ENCODE data around the gene LDLRAD3. TPM values are rescaled to one million over a fixed set of nuclear protein-coding genes. Genes with fewer than 3 reads are reported as not detected.

Gene LDLRAD3
- total and polyA plus RNA-seq, 10 donors: 1.5 to 9.6 (median 8.1) TPM

GRCh38 chr11:35937700-35938099, 6.2 kb upstream of the LDLRAD3 start:
- H3K27ac ChIP-seq: no peak overlapping the region
- intact Hi-C loops (cut with DNase I; ENCODE audit: low total_unique reads): no loop called here
- WGBS, 5 donors: 69 to 90% (median 76%) methylated on average over 6 of the region's 6 CpGs
- peaks cover 0 to 33% (median 0%) of the 10 kb centered on the region in 7 donors for H3K27me3 ChIP-seq (replicated peaks in 1 of 7)
- H3K9me3 ChIP-seq: no peaks in the 10 kb centered on the region
- no peak overlapping the region for H3K4me3 ChIP-seq
- DNase-seq: no peak
- H3K36me3 ChIP-seq: no peaks in the 10 kb centered on the region
- no peaks in the 10 kb centered on the region for H3K4me1 ChIP-seq
- TF ChIP-seq CTCF (IDR thresholded peaks at IDR 0.05 in 8 of 11, conservative IDR thresholded peaks at IDR 0.05 in 3 of 11): no peak

GRCh38 chr11:35938231-35938630, 5.6 kb upstream of the LDLRAD3 start:
- Histone ChIP-seq H3K4me1 (peaks cover 0 to 4% (median 2%) of the 10 kb centered on the region in 6 donors), H3K4me3 (no peak overlapping the region), H3K27me3 (replicated peaks in 1 of 7) (peaks cover 0 to 38% (median 0%) of the 10 kb centered on the region in 7 donors), H3K9me3 (no peaks in the 10 kb centered on the region), H3K27ac (no peak overlapping the region), H3K36me3 (no peaks in the 10 kb centered on the region)
- no peak for DNase-seq
- WGBS, 5 donors: 95 to 99% (median 98%) methylated on average over 9 of the region's 9 CpGs
- intact Hi-C loops (cut with DNase I; ENCODE audit: low total_unique reads): no loop called here
- TF ChIP-seq POLR2AphosphoS5 (IDR thresholded peaks at IDR 0.05): no peak
- TF ChIP-seq POLR2A (IDR thresholded peaks at IDR 0.05): no peak
- TF ChIP-seq CTCF (IDR thresholded peaks at IDR 0.05 in 8 of 11, conservative IDR thresholded peaks at IDR 0.05 in 3 of 11): no peak

GRCh38 chr11:35943309-35943708, 553 bp upstream of the LDLRAD3 start:
- no peak for DNase-seq
- Histone ChIP-seq H3K4me1 (peaks cover 0 to 25% (median 16%) of the 10 kb centered on the region in 6 donors), H3K27me3 (replicated peaks in 1 of 7) (peaks cover 0 to 46% (median 0%) of the 10 kb centered on the region in 7 donors), H3K27ac (peak overlapping the region in 6 of 8 donors; percentile 48 to 77 (median 66)), H3K36me3 (no peaks in the 10 kb centered on the region), H3K9me3 (no peaks in the 10 kb centered on the region), H3K4me3 (peak overlapping the region in 7 of 8 donors; percentile 34 to 79 (median 48))
- WGBS, 5 donors: 14 to 23% (median 19%) methylated on average over 9 of the region's 9 CpGs
- intact Hi-C loops (cut with DNase I; ENCODE audit: low total_unique reads): no loop called here
- no peak for TF ChIP-seq POLR2A (IDR thresholded peaks at IDR 0.05)
- TF ChIP-seq POLR2AphosphoS5 (IDR thresholded peaks at IDR 0.05): no peak
- no peak for TF ChIP-seq CTCF (IDR thresholded peaks at IDR 0.05 in 8 of 11, conservative IDR thresholded peaks at IDR 0.05 in 3 of 11)

GRCh38 chr11:35944503-35945136, 758 bp downstream of the LDLRAD3 start:
- H3K36me3 ChIP-seq: no peaks in the 10 kb centered on the region
- H3K4me3 ChIP-seq: peak overlapping the region; percentile 29 to 79 (median 46)
- H3K9me3 ChIP-seq: no peaks in the 10 kb centered on the region
- TF ChIP-seq POLR2A (IDR thresholded peaks at IDR 0.05): no peak
- TF ChIP-seq POLR2AphosphoS5 (IDR thresholded peaks at IDR 0.05): no peak
- TF ChIP-seq CTCF (IDR thresholded peaks at IDR 0.05 in 8 of 11, conservative IDR thresholded peaks at IDR 0.05 in 3 of 11): no peak
- H3K4me1 ChIP-seq: peaks cover 0 to 25% (median 16%) of the 10 kb centered on the region in 6 donors
- peaks cover 0 to 45% (median 0%) of the 10 kb centered on the region in 7 donors for H3K27me3 ChIP-seq (replicated peaks in 1 of 7)
- intact Hi-C loops (cut with DNase I; ENCODE audit: low total_unique reads): no loop called here
- no peak for DNase-seq
- 38 to 49% (median 39%) methylated on average over 26 to 32 of the region's 32 CpGs for WGBS, 5 donors
- H3K27ac ChIP-seq: peak overlapping the region in 6 of 8 donors; percentile 26 to 77 (median 54)

Data from spleen (tissue), 11 donors.